Fibroblast of skin of right biceps (primary cell): ENCODE measurements around the gene SHE.

Experiments used
- DNase-seq: peaks from one replicate; pipeline ENCODE4 v3.0.0-alpha.2; 2013

Gene SHE

GRCh38 chr1:154478013-154478412, 24.2 kb downstream of the SHE start:
- no peak for DNase-seq

DNA sequence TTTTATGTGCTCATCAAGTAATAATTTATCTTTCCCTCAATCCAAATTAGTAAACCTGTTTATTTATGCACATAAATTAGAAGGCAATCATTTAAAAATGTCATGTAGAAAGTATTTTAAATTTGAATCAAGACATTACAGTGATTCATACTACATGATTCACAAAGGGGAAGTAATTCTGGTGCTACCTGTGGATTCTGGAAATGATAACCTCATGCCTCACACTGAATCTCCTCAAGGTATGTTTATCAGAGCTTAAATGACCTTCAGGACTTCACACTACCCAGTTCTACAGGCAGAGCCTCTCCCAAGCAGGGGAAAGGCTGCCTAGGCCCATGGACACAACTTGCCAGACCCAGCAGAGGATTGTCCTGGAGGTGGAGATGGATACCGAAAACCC, 25.4 kb downstream of the SHE start:
- DNase-seq, result no peak

GRCh38 chr1:154474802-154475201, 27.4 kb downstream of the SHE start:
- DNase-seq, result peak; percentile 94

GRCh38 chr1:154471304-154471703, 30.9 kb downstream of the SHE start:
- no peak for DNase-seq

- no peak for DNase-seq
Measured at GRCh38 chr1:154469844-154470560, 32.2 kb downstream of the SHE start.

DNA sequence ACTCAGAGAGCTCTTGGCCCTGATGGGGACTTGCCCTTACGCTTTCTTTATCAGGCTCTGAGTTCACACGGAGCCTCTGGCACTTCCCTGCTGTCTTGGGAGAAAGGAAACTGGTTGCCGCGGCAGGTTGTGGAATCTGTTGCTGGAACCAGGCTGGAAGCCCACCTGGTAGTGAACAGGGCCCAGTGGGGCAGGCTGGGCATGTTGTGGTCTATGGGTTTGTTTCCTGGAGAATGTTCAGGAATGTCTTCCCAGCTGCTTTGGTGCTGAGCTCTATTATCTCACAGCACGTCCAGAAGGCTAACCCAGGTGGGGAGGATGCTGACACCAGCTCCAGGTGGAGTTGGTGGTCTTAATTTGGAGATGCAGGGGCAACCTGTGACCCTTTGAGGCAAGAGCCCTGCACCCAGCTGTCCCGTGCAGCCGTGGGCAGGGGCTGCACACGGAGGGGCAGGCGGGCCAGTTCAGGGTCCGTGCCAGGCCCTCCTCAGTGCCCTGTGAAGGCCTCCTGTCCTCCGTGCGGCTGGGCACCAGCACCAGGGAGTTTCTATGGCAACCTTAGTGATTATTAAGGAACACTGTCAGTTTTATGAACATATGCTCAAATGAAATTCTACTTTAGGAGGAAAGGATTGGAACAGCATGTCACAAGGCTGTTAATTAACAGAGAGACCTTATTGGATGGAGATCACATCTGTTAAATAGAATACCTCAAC, 33.5 kb downstream of the SHE start:
- DNase-seq, result no peak

DNA sequence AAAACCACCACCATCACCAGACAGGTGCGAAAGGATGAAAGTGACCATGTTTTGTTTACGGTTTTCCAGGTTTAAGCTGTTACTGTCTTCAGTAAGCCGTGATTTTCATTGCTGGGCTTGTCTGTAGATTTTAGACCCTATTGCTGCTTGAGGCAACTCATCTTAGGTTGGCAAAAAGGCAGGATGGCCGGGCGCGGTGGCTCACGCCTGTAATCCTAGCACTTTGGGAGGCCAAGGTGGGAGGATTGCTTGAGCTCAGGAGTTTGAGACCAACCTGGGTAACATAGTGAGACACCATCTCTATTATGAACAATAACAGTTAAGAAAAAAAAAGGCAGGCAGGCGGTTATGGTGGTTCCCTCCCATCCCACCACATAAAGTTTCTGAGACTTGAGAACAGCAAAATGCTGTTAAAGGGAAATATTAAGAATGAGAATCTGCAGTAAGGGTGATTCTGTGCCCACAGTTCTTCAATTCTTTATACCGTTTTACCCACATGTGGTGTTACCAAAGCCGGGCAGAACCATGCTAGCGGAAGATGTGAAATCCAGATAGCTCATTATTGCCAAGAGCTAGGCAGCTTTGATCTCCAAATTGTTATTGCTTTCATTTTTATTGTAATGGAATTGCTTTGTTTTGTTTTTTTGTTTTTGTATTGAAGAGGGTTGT, 34.6 kb downstream of the SHE start:
- no peak for DNase-seq

GRCh38 chr1:154466921-154467417, 35.2 kb downstream of the SHE start:
- DNase-seq, result no peak

GRCh38 chr1:154466206-154466605, 36.0 kb downstream of the SHE start:
- no peak for DNase-seq

- DNase-seq, result no peak
Measured at GRCh38 chr1:154465621-154466195, 36.5 kb downstream of the SHE start.

GRCh38 chr1:154463512-154463990, 38.7 kb downstream of the SHE start:
- DNase-seq, result peak; percentile 32

DNA sequence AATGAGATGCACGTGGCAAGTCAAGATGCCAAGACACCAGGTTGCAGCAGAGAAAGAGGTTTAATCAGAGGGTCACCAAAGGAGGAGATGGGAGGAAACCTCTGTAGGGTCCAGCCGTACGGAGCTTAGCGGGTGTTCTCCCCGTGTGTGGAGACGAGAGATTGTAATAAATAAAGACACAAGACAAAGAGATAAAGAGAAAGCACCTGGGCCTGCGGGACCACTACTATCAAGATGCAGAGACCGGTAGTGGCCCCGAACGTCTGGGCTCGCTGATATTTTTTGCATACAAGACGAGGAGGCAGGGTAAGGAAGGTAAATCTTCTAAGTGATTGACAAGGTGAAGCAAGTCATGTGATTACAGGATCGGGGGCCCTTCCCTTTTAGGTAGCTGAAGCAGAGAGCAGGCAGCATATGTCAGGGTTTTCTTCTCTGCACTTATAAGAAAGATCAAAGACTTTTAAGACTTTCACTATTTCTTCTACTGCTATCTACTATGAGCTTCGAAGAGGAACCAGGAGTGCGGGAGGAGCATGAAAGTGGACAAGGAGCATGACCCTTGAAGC, 41.4 kb downstream of the SHE start:
- no peak for DNase-seq

DNA sequence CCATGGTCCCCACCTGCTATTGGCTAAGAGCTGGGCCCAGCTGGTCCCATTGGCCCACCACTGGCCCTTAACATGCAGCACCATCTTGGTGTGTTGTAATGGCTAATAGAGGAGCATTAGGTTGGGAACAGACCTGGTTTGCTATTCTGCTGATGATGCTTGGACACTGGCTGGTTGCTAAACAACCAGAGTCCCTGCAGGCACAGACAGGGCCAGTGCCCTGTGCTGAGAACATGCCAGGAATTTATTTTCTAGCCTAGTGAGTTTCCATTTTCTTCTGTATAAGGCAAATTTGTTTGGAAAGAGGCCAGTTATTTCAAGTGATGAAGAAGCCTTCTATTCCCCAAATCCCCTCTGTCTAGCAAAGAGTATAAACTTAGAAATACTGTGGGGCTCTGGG, 43.1 kb downstream of the SHE start:
- DNase-seq, result no peak

DNA sequence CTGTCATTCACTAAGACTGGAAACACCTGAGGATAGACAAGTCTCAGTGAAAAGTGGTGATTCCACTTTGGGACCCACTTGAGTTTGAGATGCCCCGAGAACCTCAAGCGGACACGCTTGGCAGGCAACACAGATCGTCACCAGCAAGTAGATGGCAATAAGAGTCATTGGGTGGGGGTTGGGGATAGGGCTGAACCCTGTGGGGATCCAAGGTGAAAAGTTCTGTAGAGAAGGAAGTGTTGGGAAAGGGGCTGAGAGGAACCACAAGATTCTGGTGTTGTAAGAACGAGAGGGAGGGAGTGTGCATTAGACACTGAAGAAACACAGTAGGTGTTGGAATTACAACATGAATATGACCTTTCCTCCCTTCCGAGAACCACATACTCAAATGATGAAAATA, 45.6 kb downstream of the SHE start:
- no peak for DNase-seq

DNA sequence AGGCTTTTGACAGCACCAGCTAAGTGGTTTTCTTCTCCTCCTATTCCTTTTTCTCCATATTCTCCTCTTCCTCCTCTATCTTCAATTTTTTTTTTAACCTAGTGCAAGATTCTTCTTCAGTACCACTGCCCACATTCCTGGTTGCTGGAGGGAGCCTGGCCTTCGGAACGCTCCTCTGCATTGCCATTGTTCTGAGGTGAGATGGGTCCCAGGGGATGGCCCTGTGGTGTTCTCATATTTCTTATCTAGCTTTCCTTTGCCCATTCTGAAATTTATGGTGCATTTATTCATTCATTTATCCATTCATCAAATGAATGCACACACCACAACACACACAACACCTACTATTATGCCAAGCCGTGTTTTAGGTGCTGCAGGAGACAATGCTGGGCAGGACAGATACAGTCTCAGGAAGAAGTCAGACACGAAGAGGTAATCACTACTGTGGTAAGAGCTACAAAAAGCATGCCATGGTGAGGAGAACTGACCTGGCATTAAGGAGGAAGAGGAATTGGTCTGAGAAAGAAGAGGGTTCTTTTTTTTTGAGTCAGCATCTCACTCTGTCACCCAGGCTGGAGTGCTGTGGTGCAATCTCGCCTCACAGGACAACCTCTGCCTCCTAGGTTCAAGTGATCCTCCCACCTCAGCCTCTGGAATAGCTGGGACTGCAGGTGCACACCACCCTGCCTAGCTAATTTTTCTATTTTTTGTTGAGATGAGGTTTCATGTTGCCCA, 47.7 kb downstream of the SHE start:
- DNase-seq, result no peak

GRCh38 chr1:154453574-154454352, 48.4 kb downstream of the SHE start:
- peak; percentile 64 for DNase-seq

GRCh38 chr1:154453161-154453560, 49.1 kb downstream of the SHE start:
- DNase-seq, result no peak

- DNase-seq, result no peak
Measured at GRCh38 chr1:154448331-154448811, 53.8 kb downstream of the SHE start.

DNA sequence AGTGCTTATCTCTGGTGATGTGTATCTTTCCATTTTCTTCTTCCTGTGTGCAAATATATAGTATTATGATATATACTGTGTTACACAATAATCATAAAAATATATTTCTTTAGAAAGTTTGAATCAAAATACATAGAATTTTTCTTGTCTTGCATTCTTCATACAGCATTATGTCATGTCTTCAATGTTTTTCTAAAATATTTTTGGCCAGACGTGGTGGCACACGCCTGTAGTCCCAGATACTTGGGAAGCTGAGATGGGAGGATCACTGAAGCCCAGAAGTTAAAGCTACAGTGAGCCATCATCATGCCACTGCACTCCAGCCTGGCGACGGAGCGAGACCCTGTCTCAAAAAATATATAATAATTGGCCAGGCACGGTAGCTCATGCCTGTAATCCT, 55.4 kb downstream of the SHE start:
- DNase-seq, result no peak

DNA sequence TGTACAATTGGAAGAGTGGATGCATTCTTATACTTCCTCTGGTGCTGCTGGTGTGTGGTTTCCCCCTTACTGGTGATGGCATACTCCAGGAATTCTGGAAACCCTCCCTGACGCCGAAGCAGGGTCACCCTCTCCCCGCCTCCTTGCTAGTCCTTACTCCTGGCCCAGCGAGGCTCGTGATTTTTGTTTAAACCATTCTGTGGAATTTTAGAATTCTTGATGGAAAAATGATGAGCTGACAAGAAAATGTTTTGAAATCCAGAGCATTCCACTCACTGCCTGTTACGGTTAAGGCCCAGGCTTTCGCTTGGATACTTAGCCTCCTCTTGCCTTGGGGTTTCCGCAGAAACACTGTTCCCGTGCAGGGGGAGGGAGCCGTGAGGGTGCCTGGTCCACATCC, 55.9 kb downstream of the SHE start:
- peak; percentile 92 for DNase-seq

DNA sequence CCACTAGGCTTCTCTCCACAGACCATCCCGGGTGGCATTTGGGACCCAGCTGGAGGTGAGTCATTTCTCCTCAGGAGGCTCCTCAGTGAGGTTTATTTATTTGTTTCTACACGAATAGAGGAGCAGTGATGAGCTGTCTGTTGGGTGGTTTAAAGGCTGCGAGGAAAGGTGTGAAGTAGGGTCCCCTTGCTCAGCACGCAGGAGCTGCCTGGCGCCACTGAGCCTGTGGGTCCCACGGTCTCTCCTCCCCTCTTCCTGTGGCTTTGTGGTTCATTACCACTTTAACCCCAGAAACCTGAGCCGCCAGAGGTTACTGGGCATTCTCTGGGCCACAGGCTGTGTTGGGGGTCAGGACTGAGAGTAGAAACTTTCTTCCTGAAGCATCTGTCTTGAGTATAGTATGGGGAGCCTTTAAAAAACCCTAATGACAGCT, 57.2 kb downstream of the SHE start:
- DNase-seq, result peak; percentile 80
